ENCODE results near the gene PPP4R4.

Gene PPP4R4

GRCh38 chr14:94306047-94306978 is 132.2 kb downstream of the PPP4R4 start:
- DNase-seq = no peak

GRCh38 chr14:94307410-94307992 is 133.4 kb downstream of the PPP4R4 start:
- DNase-seq = no peak

- DNase-seq = no peak
Measured at GRCh38 chr14:94309721-94310120, 135.6 kb downstream of the PPP4R4 start.

- no peak for DNase-seq
Measured at GRCh38 chr14:94310248-94310647, 136.1 kb downstream of the PPP4R4 start.

- DNase-seq = no peak
Measured at GRCh38 chr14:94312481-94313246, 138.5 kb downstream of the PPP4R4 start.

- no peak for DNase-seq
Measured at GRCh38 chr14:94313991-94314655, 140.0 kb downstream of the PPP4R4 start.

- DNase-seq = no peak
Measured at GRCh38 chr14:94314890-94315289, 140.8 kb downstream of the PPP4R4 start.

- DNase-seq = no peak
Measured at GRCh38 chr14:94316692-94317091, 142.6 kb downstream of the PPP4R4 start.

- no peak for DNase-seq
Measured at GRCh38 chr14:94317259-94317658, 143.1 kb downstream of the PPP4R4 start.

GRCh38 chr14:94320243-94320642 is 146.1 kb downstream of the PPP4R4 start:
- DNase-seq = no peak

GRCh38 chr14:94321421-94322271 is 147.5 kb downstream of the PPP4R4 start:
- DNase-seq = no peak

- no peak for DNase-seq
Measured at GRCh38 chr14:94322648-94323570, 148.8 kb downstream of the PPP4R4 start, which contains the start of gene SERPINA6. TSS of gene SERPINA6 (minus strand) at chr14:94323336. CDS start at chr14:94314648, 8,688 bp downstream.

GRCh38 chr14:94328196-94328595 is 154.1 kb downstream of the PPP4R4 start:
- no peak for DNase-seq
